WTC11 (cell line): ENCODE data around the gene MIGA2.

Experiments used
- CTCF ChIP-seq: fragments of 200-600 bp; IDR thresholded peaks from 2 replicates; pipeline ENCODE4 v1.8.0; 2022; ENCODE audit warnings: antibody characterized with exemption
- EMX1 ChIP-seq: fragments of 250-450 bp; sonication (Bioruptor Pico); IDR thresholded peaks from 2 replicates; pipeline ENCODE4 v1.8.0; 2021; ENCODE audit warnings: mild to moderate bottlenecking
- NFE2L1 ChIP-seq: sonication (generic); formaldehyde crosslinking; IDR thresholded peaks from 2 replicates; pipeline ENCODE4 v1.8.1; 2023; ENCODE audit warnings: missing genetic modification reagents

- TF ChIP-seq CTCF (no peak), EMX1 (no peak), NFE2L1 (CRISPR knock-in tag) (no peak)
Observed at GRCh38 chr9:129107651-129108050, 71.2 kb downstream of the MIGA2 start.
